Head of caudate nucleus (tissue), 42 donors: ENCODE results near the gene CKAP5.

Experiments
- DNase-seq, 42 donors: peaks; one replicate each; pipeline versions ENCODE4 v3.0.0 to v3.0.0-alpha.2; 2020 to 2021; ENCODE audit warnings: mixed read lengths in 7 of 42
- intact Hi-C: fragments of 100-400 bp; cut with DNase I; formaldehyde crosslinking; loops from one replicate; pipeline ENCODE4 v1.15.0; 2022

The CKAP5 gene

GRCh38 chr11:46845740-46846509 is at the start of gene CKAP5:
CKAP5 (minus strand) TSS chr11:46846280; CDS start chr11:46821231, 25,049 bp downstream.
- intact Hi-C loops: no loop called here
- peak; percentile 87 to 97 (median 93) for DNase-seq

- intact Hi-C loops: no loop called here
- peak in 38 of 42 donors; percentile 20 to 80 (median 58) for DNase-seq
Measured at GRCh38 chr11:46895821-46896220, 49.7 kb upstream of the CKAP5 start.

- intact Hi-C loops: no loop called here
Measured at GRCh38 chr11:46894961-46895360, 48.9 kb upstream of the CKAP5 start.

GRCh38 chr11:46894506-46894905 is 48.4 kb upstream of the CKAP5 start:
- intact Hi-C loops: no loop called here
- DNase-seq: no peak

More at GRCh38 chr11:46894961-46895360, 48.9 kb upstream of the CKAP5 start:
- DNase-seq: peak in 2 of 42 donors; percentile 14 to 21

- intact Hi-C loops: no loop called here
- no peak for DNase-seq
Measured at GRCh38 chr11:46892838-46893237, 46.8 kb upstream of the CKAP5 start.

GRCh38 chr11:46892109-46892508 is 46.0 kb upstream of the CKAP5 start:
- intact Hi-C loops: no loop called here
- DNase-seq: no peak

- no peak for DNase-seq
- intact Hi-C loops: no loop called here
Measured at GRCh38 chr11:46890665-46891064, 44.6 kb upstream of the CKAP5 start.

- DNase-seq: peak; percentile 26 to 95 (median 83)
- intact Hi-C loops: loop anchor here (2.0 kb wide), 1 partner anchor 263 kb away; no protein-coding TSS in a partner anchor
Measured at GRCh38 chr11:46889689-46890475, 43.8 kb upstream of the CKAP5 start.

- intact Hi-C loops: loop anchor here (2.0 kb wide), 1 partner anchor 264 kb away; no protein-coding TSS in a partner anchor
- no peak for DNase-seq
Measured at GRCh38 chr11:46889251-46889650, 43.2 kb upstream of the CKAP5 start.

GRCh38 chr11:46888636-46889035 is 42.6 kb upstream of the CKAP5 start:
- DNase-seq: no peak
- intact Hi-C loops: loop anchor here (2.0 kb wide), 1 partner anchor 264 kb away; no protein-coding TSS in a partner anchor

- DNase-seq: no peak
- intact Hi-C loops: no loop called here
Measured at GRCh38 chr11:46886211-46886610, 40.1 kb upstream of the CKAP5 start.

- intact Hi-C loops: no loop called here
- DNase-seq: no peak
Measured at GRCh38 chr11:46879056-46879585, 33.0 kb upstream of the CKAP5 start.

- intact Hi-C loops: no loop called here
Measured at GRCh38 chr11:46877580-46877979, 31.5 kb upstream of the CKAP5 start.

GRCh38 chr11:46876471-46876870 is 30.4 kb upstream of the CKAP5 start:
- intact Hi-C loops: no loop called here
- DNase-seq: no peak

More at GRCh38 chr11:46877580-46877979, 31.5 kb upstream of the CKAP5 start:
- DNase-seq: no peak

- no peak for DNase-seq
- intact Hi-C loops: no loop called here
Measured at GRCh38 chr11:46874586-46874985, 28.5 kb upstream of the CKAP5 start.

- intact Hi-C loops: no loop called here
- no peak for DNase-seq
Measured at GRCh38 chr11:46868912-46869311, 22.8 kb upstream of the CKAP5 start.

GRCh38 chr11:46865340-46865739 is 19.3 kb upstream of the CKAP5 start:
- intact Hi-C loops: no loop called here

GRCh38 chr11:46860218-46860617 is 14.1 kb upstream of the CKAP5 start:
- intact Hi-C loops: no loop called here
- DNase-seq: no peak

More at GRCh38 chr11:46865340-46865739, 19.3 kb upstream of the CKAP5 start:
- DNase-seq: no peak

GRCh38 chr11:46858920-46859546 is 13.0 kb upstream of the CKAP5 start:
- intact Hi-C loops: no loop called here
- DNase-seq: no peak
